Sigmoid colon (tissue), 7 donors: ENCODE measurements around the gene MYO7B. TPM values are rescaled to one million over a fixed set of nuclear protein-coding genes. Genes with fewer than 3 reads are reported as not detected.

Experiments used
- DNase-seq: peaks from one replicate; pipeline ENCODE4 v3.0.0-alpha.2; 2019
- H3K27ac ChIP-seq, 4 donors: fragments of 200-600 bp; sonication (generic); one replicate each; pipeline ENCODE4 v1.5.1; 2016 to 2019; ENCODE audit warnings: mild to moderate bottlenecking in 1 of 4
- H3K27me3 ChIP-seq, 3 donors: fragments of 200-600 bp; sonication (generic); one replicate each; pipeline ENCODE4 v1.5.1; 2019; ENCODE audit warnings: mild to moderate bottlenecking in 1 of 3
- H3K36me3 ChIP-seq, 4 donors: fragments of 200-600 bp; sonication (generic); one replicate each; pipeline ENCODE4 v1.5.1; 2016 to 2019
- H3K4me1 ChIP-seq, 4 donors: fragments of 200-600 bp; sonication (generic); one replicate each; pipeline ENCODE4 v1.5.1; 2017 to 2019
- H3K4me3 ChIP-seq, 4 donors: fragments of 200-600 bp; sonication (generic); one replicate each; pipeline ENCODE4 v1.5.1; 2017 to 2019; ENCODE audit warnings: mild to moderate bottlenecking in 2 of 4, moderate library complexity in 1 of 4
- H3K9me3 ChIP-seq, 4 donors: fragments of 200-600 bp in 3 of 4; sonication (generic) in 3 of 4; one replicate each; pipeline versions ENCODE4 v1.5.1 to v1.6.1; 2013 to 2019
- CTCF ChIP-seq, 4 experiments: fragments of 450-650 bp in 3 of 4; fragments of 200-600 bp in 1 of 4; IDR thresholded peaks; one replicate each; pipeline ENCODE4 v1.5.1; 2016 to 2019; ENCODE audit warnings: antibody characterized with exemption in 4 of 4, mild to moderate bottlenecking in 3 of 4, moderate library complexity in 2 of 4
- EP300 ChIP-seq, 4 donors: sonication (generic); formaldehyde crosslinking; IDR thresholded peaks; one replicate each; pipeline ENCODE4 v1.6.1; 2017; ENCODE audit warnings: antibody characterized with exemption in 4 of 4
- POLR2A ChIP-seq, 2 donors: fragments of 450-650 bp; IDR thresholded peaks; one replicate each; pipeline ENCODE4 v1.6.1; 2016; ENCODE audit warnings: antibody characterized with exemption in 2 of 2, mild to moderate bottlenecking in 2 of 2, moderate library complexity in 2 of 2
- POLR2AphosphoS5 ChIP-seq, 4 donors: sonication (generic); formaldehyde crosslinking; IDR thresholded peaks; one replicate each; pipeline ENCODE4 v1.6.1; 2017; ENCODE audit warnings: antibody characterized with exemption in 4 of 4
- WGBS, 2 donors: extraction: QIAGEN DNeasy Blood & Tissue Kit; methylation state at CpG; one replicate each; pipeline ENCODE4 v1.1.7; 2013; 5-methylcytosine and 5-hydroxymethylcytosine counted together
- intact Hi-C: fragments of 100-400 bp; cut with DNase I; formaldehyde crosslinking; loops from one replicate; pipeline ENCODE4 v1.15.1; 2023
- polyA plus RNA-seq, 3 donors: library from polyadenylated mRNA; stranded (reverse); fragments of 200-250 nt; gene quantifications; one replicate each; pipeline ENCODE4 v1.2.3, GENCODE V29; 2013
- total RNA-seq, 4 donors: library from RNA; depleted of rRNA; stranded (reverse); fragments of >200 nt; gene quantifications; one replicate each; pipeline ENCODE4 v1.1.0, GENCODE V29; 2016
- donor health status: healthy with polysubstance abuse.
- donor health status: Bipolar disorder and iron deficiency.
- donor health status: healthy.

The MYO7B gene
- total and polyA plus RNA-seq, 7 donors, result 0.54 to 128 (median 30.3) TPM; not detected in 1

- DNase-seq, result peak; percentile 60
- 93 to 95% methylated on average over 5 of the region's 5 CpGs for WGBS, 2 donors
- Histone ChIP-seq H3K27ac (no peak overlapping the region), H3K36me3 (no peaks in the 10 kb centered on the region), H3K9me3 (no peaks in the 10 kb centered on the region), H3K4me1 (peaks cover 0 to 10% (median 4%) of the 10 kb centered on the region in 4 donors), H3K27me3 (peaks cover 0 to 30% (median 5%) of the 10 kb centered on the region in 3 donors), H3K4me3 (no peak overlapping the region)
- TF ChIP-seq EP300 (IDR thresholded peaks at IDR 0.05) (no peak), CTCF (IDR thresholded peaks at IDR 0.05) (no peak), POLR2AphosphoS5 (IDR thresholded peaks at IDR 0.05) (no peak), POLR2A (IDR thresholded peaks at IDR 0.05) (no peak)
- intact Hi-C loops, result no loop called here
Measured at GRCh38 chr2:127624320-127624755, 88.9 kb downstream of the MYO7B start.

- Histone ChIP-seq H3K27ac (no peak overlapping the region), H3K4me1 (peaks cover 0 to 16% (median 7%) of the 10 kb centered on the region in 4 donors), H3K9me3 (no peaks in the 10 kb centered on the region), H3K4me3 (no peak overlapping the region), H3K36me3 (no peaks in the 10 kb centered on the region), H3K27me3 (peaks cover 0 to 24% (median 5%) of the 10 kb centered on the region in 3 donors)
- intact Hi-C loops, result no loop called here
- TF ChIP-seq POLR2AphosphoS5 (IDR thresholded peaks at IDR 0.05) (peak in 2 of 4 donors; percentile 33 to 36), CTCF (IDR thresholded peaks at IDR 0.05) (no peak)
- DNase-seq, result peak; percentile 65
- WGBS, 2 donors, result 87 to 93% methylated on average over 23 of the region's 23 CpGs
Measured at GRCh38 chr2:127624756-127625571, 89.5 kb downstream of the MYO7B start.

DNA sequence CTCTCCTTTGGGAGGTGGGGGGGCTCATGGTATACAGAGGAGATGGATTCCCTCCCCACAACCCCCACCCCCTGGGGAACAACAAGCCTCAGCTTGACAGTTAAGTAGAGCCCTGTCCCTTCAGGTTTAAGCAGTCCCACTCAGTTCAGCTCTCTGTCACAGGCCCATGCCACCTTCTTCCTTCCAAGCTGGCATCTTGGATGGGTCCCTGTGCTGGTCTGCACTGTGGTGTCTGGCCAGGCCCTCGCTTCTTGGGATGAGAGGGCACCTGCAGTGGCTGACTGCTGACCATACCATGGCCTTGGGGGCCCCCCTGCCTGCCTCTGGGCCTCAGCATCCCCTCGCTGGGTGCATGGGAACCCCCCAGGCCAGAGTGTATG lies 90.1 kb downstream of the MYO7B start:
- WGBS, 2 donors, result 90 to 91% methylated on average over 2 of the region's 2 CpGs
- Histone ChIP-seq H3K36me3 (no peaks in the 10 kb centered on the region), H3K4me3 (no peak overlapping the region), H3K27ac (no peak overlapping the region), H3K27me3 (peaks cover 0 to 19% (median 5%) of the 10 kb centered on the region in 3 donors), H3K9me3 (no peaks in the 10 kb centered on the region), H3K4me1 (peaks cover 0 to 22% (median 10%) of the 10 kb centered on the region in 4 donors)
- intact Hi-C loops, result no loop called here
- peak; percentile 68 for DNase-seq
- TF ChIP-seq POLR2AphosphoS5 (IDR thresholded peaks at IDR 0.05), result no peak
- TF ChIP-seq EP300 (IDR thresholded peaks at IDR 0.05), result no peak
- no peak for TF ChIP-seq CTCF (IDR thresholded peaks at IDR 0.05)
- TF ChIP-seq POLR2A (IDR thresholded peaks at IDR 0.05), result no peak

GRCh38 chr2:127626175-127626574 lies 90.7 kb downstream of the MYO7B start:
- intact Hi-C loops, result no loop called here

GRCh38 chr2:127626917-127627739 lies 91.6 kb downstream of the MYO7B start:
- Histone ChIP-seq H3K27me3 (peaks cover 0 to 15% (median 4%) of the 10 kb centered on the region in 3 donors), H3K4me1 (peaks cover 0 to 37% (median 24%) of the 10 kb centered on the region in 4 donors), H3K36me3 (no peaks in the 10 kb centered on the region), H3K9me3 (no peaks in the 10 kb centered on the region), H3K27ac (no peak overlapping the region), H3K4me3 (no peak overlapping the region)
- TF ChIP-seq POLR2AphosphoS5 (IDR thresholded peaks at IDR 0.05) (peak in 2 of 4 donors; percentile 27 to 36), POLR2A (IDR thresholded peaks at IDR 0.05) (no peak)
- DNase-seq, result no peak
- intact Hi-C loops, result no loop called here
- WGBS, 2 donors, result 93 to 95% methylated on average over 28 of the region's 28 CpGs

More at GRCh38 chr2:127626175-127626574, 90.7 kb downstream of the MYO7B start:
- DNase-seq, result peak; percentile 63
- TF ChIP-seq POLR2AphosphoS5 (IDR thresholded peaks at IDR 0.05), result peak in 2 of 4 donors; percentile 23
- no peak for TF ChIP-seq POLR2A (IDR thresholded peaks at IDR 0.05)
- H3K9me3 ChIP-seq, result no peaks in the 10 kb centered on the region
- no peaks in the 10 kb centered on the region for H3K36me3 ChIP-seq
- no peak overlapping the region for H3K4me3 ChIP-seq
- 74 to 88% methylated on average over 12 of the region's 12 CpGs for WGBS, 2 donors
- no peak overlapping the region for H3K27ac ChIP-seq
- peaks cover 0 to 28% (median 14%) of the 10 kb centered on the region in 4 donors for H3K4me1 ChIP-seq
- peaks cover 0 to 19% (median 5%) of the 10 kb centered on the region in 3 donors for H3K27me3 ChIP-seq
